ENCODE data around the gene HOXA2.

Gene HOXA2

DNA sequence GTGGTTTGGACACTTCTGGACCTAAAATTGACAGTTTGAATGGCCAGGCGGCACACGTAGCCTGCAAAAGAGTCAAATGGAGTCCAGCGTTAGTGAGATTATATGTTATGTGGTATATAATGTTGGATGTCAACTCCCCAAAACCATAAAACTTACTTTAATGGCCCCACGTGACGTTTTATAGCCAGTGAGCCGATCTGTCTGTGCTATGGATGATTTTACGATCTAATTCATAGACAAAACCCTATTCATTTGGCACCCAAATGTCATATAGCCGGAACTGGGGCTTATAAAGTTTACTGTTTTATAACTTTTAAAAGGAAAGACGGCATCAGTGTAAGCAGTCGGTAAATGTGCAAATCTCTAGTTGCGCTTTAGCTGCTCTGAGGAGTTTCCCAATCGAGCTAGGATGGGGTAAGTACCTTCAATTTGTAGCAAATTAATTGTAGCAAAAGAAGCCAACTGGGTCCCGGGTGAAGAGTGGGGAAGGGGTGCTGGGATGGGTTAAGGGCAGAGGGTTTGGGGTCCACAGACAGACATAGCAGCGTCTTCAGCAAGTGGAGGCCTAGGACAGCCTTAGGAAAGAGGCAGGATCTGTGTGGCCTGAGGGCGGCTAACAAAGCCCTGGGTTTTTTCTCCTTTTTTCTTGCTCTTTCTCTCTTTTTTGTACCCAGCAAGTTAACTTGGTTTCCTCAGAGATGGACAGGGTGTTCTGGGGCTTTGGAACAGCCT lies 37.8 kb upstream of the HOXA2 start:
- no peak overlapping the region for H3K4me3 ChIP-seq (ENCODE audit: low read depth, low read length)
- DNase-seq (ENCODE audit: low read depth), result no peak
- TF ChIP-seq, protein P1, sequence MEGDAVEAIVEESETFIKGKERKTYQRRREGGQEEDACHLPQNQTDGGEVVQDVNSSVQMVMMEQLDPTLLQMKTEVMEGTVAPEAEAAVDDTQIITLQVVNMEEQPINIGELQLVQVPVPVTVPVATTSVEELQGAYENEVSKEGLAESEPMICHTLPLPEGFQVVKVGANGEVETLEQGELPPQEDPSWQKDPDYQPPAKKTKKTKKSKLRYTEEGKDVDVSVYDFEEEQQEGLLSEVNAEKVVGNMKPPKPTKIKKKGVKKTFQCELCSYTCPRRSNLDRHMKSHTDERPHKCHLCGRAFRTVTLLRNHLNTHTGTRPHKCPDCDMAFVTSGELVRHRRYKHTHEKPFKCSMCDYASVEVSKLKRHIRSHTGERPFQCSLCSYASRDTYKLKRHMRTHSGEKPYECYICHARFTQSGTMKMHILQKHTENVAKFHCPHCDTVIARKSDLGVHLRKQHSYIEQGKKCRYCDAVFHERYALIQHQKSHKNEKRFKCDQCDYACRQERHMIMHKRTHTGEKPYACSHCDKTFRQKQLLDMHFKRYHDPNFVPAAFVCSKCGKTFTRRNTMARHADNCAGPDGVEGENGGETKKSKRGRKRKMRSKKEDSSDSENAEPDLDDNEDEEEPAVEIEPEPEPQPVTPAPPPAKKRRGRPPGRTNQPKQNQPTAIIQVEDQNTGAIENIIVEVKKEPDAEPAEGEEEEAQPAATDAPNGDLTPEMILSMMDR (IDR thresholded peaks at IDR 0.05; ENCODE audit: low read depth, low read length, missing control alignments), result no peak

DNA sequence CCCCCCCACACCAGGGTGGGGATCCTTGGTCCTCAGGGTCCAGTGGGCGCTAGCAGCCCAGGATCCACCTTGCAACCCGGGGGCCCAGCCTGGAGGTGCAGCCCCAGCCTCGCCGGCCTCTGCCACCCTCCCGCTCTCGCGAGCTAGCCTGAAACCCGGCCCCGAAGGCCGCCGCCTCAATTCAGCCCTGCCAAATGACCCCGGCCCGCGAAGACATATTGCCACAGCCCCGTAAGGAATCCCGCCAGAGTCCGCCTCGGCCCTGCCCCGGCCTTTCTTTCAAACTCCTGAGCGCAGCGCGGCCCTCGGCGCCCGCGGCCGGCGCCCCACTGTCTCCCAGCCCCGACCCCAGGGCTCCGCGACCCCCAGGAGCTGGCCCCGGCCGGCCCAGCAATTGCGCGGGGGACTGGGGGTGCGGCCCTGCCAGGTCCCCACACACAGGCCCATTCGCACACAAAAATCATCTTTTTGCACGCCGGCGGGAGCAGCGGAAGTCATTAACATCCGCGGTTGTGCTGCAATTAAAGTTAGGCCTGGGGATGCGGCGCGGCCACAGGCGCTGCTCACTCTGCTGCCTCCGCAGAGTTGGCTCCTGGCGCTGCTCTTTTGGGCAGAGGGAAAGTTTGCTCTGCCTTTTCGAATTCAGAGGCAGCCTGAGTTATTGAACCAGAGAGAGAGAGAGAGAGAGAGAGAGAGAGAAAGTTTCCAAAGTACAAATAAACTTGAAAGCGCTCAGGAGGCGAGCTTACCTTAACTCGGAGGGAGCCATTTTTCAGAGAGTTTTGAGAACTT lies 37.0 kb upstream of the HOXA2 start:
- no peak for DNase-seq (ENCODE audit: low read depth)
- no peak overlapping the region for H3K4me3 ChIP-seq (ENCODE audit: low read depth, low read length)
- TF ChIP-seq, protein P1 (IDR thresholded peaks at IDR 0.05; ENCODE audit: low read depth, low read length, missing control alignments), result no peak

DNA sequence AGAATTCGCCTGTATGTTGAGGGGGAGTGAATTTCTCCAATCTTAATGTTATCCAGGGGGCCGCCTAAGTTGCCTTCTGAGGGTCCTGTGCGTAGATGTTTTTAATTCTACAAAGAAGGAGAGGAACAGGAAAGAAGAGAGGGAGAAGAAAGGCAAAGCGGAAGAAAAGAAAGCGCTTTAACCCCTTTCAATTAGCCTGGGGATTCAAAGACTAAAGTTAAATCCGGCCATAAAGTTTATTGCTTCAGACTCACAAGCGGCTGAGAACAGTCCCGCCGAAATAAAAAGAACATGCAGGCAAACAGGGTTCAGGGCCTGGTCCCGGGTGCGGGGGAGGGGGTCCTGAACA lies 36.5 kb upstream of the HOXA2 start:
- H3K4me3 ChIP-seq (ENCODE audit: low read depth, low read length), result no peak overlapping the region
- DNase-seq (ENCODE audit: low read depth), result no peak

DNA sequence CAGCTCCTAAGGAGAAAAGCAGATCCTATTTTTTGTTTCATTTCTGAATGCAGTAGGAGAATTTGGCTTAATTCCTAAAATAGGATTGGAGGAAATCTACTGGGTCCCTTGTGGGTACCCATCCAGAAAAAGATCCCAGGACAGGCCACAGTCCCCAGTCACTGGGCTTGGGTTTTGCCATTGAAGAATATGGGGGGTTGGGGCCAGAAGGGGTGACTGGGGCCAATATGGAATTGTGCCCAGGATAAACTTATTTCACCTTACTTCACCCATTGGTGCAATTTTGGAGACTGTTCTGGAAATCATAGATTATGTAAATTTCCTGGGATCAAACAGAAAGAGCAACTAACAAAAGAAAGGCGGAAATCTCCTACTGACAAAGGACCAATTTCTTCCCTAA lies 36.0 kb upstream of the HOXA2 start:
- no peak overlapping the region for H3K4me3 ChIP-seq (ENCODE audit: low read depth, low read length)
- TF ChIP-seq, protein P1 (IDR thresholded peaks at IDR 0.05; ENCODE audit: low read depth, low read length, missing control alignments), result no peak
- DNase-seq (ENCODE audit: low read depth), result no peak

More for the DNA sequence above, 36.5 kb upstream of the HOXA2 start:
- TF ChIP-seq, protein P1 (IDR thresholded peaks at IDR 0.05; ENCODE audit: low read depth, low read length, missing control alignments), result no peak

DNA sequence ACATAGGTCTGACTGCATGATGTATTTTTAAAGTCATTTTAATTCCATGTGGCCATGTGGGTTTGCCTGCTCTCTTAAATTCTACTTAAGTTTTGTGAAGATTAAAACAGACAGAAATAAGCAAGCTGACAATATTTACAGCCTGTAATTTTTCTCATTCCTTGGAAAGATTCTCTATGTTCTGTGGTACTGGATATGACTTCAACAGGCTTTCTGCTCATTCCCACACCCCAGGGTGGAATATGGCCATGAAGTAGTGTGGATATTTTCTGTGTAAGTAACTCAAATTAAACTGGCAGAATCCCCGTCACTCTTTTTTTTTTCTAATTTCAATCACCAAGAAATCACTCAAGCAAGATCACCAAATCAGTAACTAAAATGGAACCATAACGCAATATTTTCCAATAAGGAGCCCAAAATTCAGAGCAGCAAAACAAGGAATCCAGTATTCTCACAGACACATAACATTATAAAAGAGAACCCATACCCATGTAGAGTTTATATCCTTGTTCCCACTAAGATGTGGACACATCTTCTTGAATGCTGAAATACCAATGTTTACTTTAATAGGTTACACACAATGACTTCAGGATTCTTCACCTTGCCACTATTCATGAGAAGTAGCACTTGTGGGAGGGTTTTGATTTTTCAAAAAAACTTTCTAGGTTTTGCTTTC lies 35.3 kb upstream of the HOXA2 start:
- DNase-seq (ENCODE audit: low read depth), result no peak
- no peak overlapping the region for H3K4me3 ChIP-seq (ENCODE audit: low read depth, low read length)
- TF ChIP-seq, protein P1 (IDR thresholded peaks at IDR 0.05; ENCODE audit: low read depth, low read length, missing control alignments), result no peak

DNA sequence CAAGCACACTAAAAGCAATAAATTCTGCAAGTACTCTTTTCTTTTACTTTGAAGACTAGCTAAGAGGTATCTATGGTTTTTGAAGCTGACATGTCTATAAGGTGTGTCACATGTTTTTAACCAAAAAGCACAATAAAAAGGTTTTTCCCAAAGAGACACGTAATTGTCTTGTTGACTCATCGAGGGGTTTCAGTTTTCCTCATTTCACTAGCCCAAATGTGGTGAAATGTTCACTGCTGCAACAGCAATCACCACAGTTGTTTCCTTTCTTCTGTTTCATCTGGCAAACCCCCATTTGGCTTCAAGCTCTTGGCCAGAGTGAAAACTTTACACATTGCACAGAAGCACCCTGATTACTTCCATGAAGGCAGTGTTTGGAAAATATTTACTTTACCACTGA lies 31.9 kb upstream of the HOXA2 start:
- TF ChIP-seq, protein P1 (IDR thresholded peaks at IDR 0.05; ENCODE audit: low read depth, low read length, missing control alignments), result no peak
- H3K4me3 ChIP-seq (ENCODE audit: low read depth, low read length), result no peak overlapping the region
- DNase-seq (ENCODE audit: low read depth), result no peak

Measured in GM12864 (cell line).